Amniotic epithelial cell (primary cell): ENCODE measurements around the gene ANGPTL7.
"Not testable (repeated sequence)": the region's sequence is repeated elsewhere in the genome, so short reads cannot be mapped to it uniquely, and the experiment has no call there.

Experiments
- DNase-seq: peaks from one replicate; pipeline ENCODE4 v3.0.0-alpha.2; 2010; ENCODE audit warnings: low read depth

ANGPTL7 gene

GRCh38 chr1:11188858-11189451 is at the start of gene ANGPTL7:
ANGPTL7 (plus strand) TSS chr1:11189355; CDS start chr1:11189580, 225 bp downstream.
- DNase-seq, result no peak

- no peak for DNase-seq
Measured at GRCh38 chr1:11142618-11143391, 46.4 kb upstream of the ANGPTL7 start.

- DNase-seq, result no peak
Measured at GRCh38 chr1:11143401-11143800, 45.8 kb upstream of the ANGPTL7 start.

- DNase-seq, result no peak
Measured at GRCh38 chr1:11143907-11144306, 45.2 kb upstream of the ANGPTL7 start.

- no peak for DNase-seq
Measured at GRCh38 chr1:11144570-11145256, 44.4 kb upstream of the ANGPTL7 start.

- DNase-seq, result no peak
Measured at GRCh38 chr1:11145741-11146140, 43.4 kb upstream of the ANGPTL7 start.

- no peak for DNase-seq
Measured at GRCh38 chr1:11147197-11147770, 41.9 kb upstream of the ANGPTL7 start.

- DNase-seq, result no peak
Measured at GRCh38 chr1:11150326-11150725, 38.8 kb upstream of the ANGPTL7 start.

GRCh38 chr1:11151114-11151513 is 38.0 kb upstream of the ANGPTL7 start:
- DNase-seq, result no peak

GRCh38 chr1:11151826-11152612 is 37.1 kb upstream of the ANGPTL7 start:
- DNase-seq, result no peak

GRCh38 chr1:11152755-11153154 is 36.4 kb upstream of the ANGPTL7 start:
- no peak for DNase-seq

GRCh38 chr1:11153184-11153583 is 36.0 kb upstream of the ANGPTL7 start:
- no peak for DNase-seq

- DNase-seq, result no peak
Measured at GRCh38 chr1:11156441-11156840, 32.7 kb upstream of the ANGPTL7 start.

- DNase-seq, result no peak
Measured at GRCh38 chr1:11156963-11157362, 32.2 kb upstream of the ANGPTL7 start.

- DNase-seq, result no peak
Measured at GRCh38 chr1:11157394-11157793, 31.8 kb upstream of the ANGPTL7 start.

GRCh38 chr1:11157867-11158266 is 31.3 kb upstream of the ANGPTL7 start:
- peak; percentile 40 for DNase-seq

GRCh38 chr1:11158291-11158690 is 30.9 kb upstream of the ANGPTL7 start:
- no peak for DNase-seq

- DNase-seq, result peak; percentile 96
Measured at GRCh38 chr1:11158720-11159321, 30.3 kb upstream of the ANGPTL7 start.

GRCh38 chr1:11162752-11163151 is 26.4 kb upstream of the ANGPTL7 start:
- not testable (repeated sequence) for DNase-seq

GRCh38 chr1:11166744-11167143 is 22.4 kb upstream of the ANGPTL7 start:
- DNase-seq, result not testable (repeated sequence)

- DNase-seq, result no peak
Measured at GRCh38 chr1:11168731-11169130, 20.4 kb upstream of the ANGPTL7 start.

- DNase-seq, result no peak
Measured at GRCh38 chr1:11169202-11169601, 20.0 kb upstream of the ANGPTL7 start.
